GM12878 (cell line): ENCODE measurements around the gene CARM1. TPM values are rescaled to one million over a fixed set of nuclear protein-coding genes. Genes with fewer than 3 reads are reported as not detected.
A peak's percentile ranks its signal among the peaks of the same experiment; 100 is the strongest.

Experiments
- ATAC-seq: fragments of 200-7000 bp; cut with Tn5 transposase; 3 replicates; pipeline ENCODE4 v1.9.1; 2020; ENCODE audit warnings: mild to moderate bottlenecking, moderate library complexity
- BruUV-seq: library from RNA; stranded (reverse); fragments of 400-500 nt; replicated peaks from 2 replicates; lab custom pipeline; 2021; lab: Mats Ljungman, UMichigan
- CTCF ChIA-PET: fragments of 300-600 bp; sonication (Branson Sonifier 250); formaldehyde crosslinking; extraction: SDS; loops from one replicate; lab custom pipeline; 2021; ENCODE audit warnings: inconsistent platforms; lab: Yijun Ruan, JAX
- POLR2A ChIA-PET: fragments of 350-600 bp; formaldehyde crosslinking; extraction: SDS; loops from one replicate; lab custom pipeline; 2021; ENCODE audit warnings: inconsistent platforms; lab: Charles Lee
- RAD21 ChIA-PET: fragments of 300-600 bp; sonication (Branson Sonifier 250); formaldehyde crosslinking; loops from one replicate; lab custom pipeline; 2023; ENCODE audit warnings: antibody characterized with exemption; ENCODE audit not compliant: unreplicated experiment; lab: Charles Lee
- SMC1A ChIA-PET: fragments of 300-600 bp; sonication (Branson Sonifier 250); formaldehyde crosslinking; loops from one replicate; lab custom pipeline; 2023; ENCODE audit not compliant: unreplicated experiment, uncharacterized antibody; lab: Charles Lee
- DNase-seq: peaks from one replicate; pipeline ENCODE4 v3.0.0-alpha.2; 2011; ENCODE audit warnings: low read depth, low spot score
- FAIRE-seq: peaks from 3 replicates; lab custom pipeline; 2011; peaks lifted over from hg19 to GRCh38; lab: Jason Lieb, UNC
- H2AFZ ChIP-seq: 2 replicates; pipeline ENCODE4 v1.6.0; 2011; ENCODE audit warnings: low read depth, low read length, control low read depth; ENCODE audit not compliant: control insufficient read depth
- H3K27ac ChIP-seq: 2 replicates; pipeline ENCODE4 v1.5.1; 2011; ENCODE audit warnings: control low read depth; ENCODE audit not compliant: control insufficient read depth, insufficient read depth
- H3K27me3 ChIP-seq, 2 experiments: replicated peaks in 1 of 2; 2 replicates each; pipeline versions ENCODE4 v1.6.0 to v1.6.1; 2011; ENCODE audit warnings: low read length in 1 of 2; ENCODE audit not compliant: control insufficient read depth in 2 of 2, insufficient read depth in 2 of 2
- H3K36me3 ChIP-seq, 2 experiments: 2 replicates each; pipeline ENCODE4 v1.5.1; 2011; ENCODE audit warnings: low read length in 1 of 2; ENCODE audit not compliant: control insufficient read depth in 2 of 2, insufficient read depth in 2 of 2
- H3K4me1 ChIP-seq: 2 replicates; pipeline ENCODE4 v1.6.1; 2011; ENCODE audit warnings: mild to moderate bottlenecking, low read length, moderate library complexity, mixed read lengths; ENCODE audit not compliant: control insufficient read depth, insufficient read depth
- H3K4me2 ChIP-seq: 2 replicates; pipeline ENCODE4 v1.6.0; 2011; ENCODE audit warnings: control low read depth; ENCODE audit not compliant: control insufficient read depth, insufficient read depth
- H3K4me3 ChIP-seq: fragments of 200-600 bp; sonication (generic); 2 replicates; pipeline ENCODE4 v1.5.1; 2016
- H3K79me2 ChIP-seq: 2 replicates; pipeline ENCODE4 v1.6.0; 2011; ENCODE audit warnings: low read length; ENCODE audit not compliant: control insufficient read depth, insufficient read depth
- H3K9ac ChIP-seq: 2 replicates; pipeline ENCODE4 v1.8.0; 2011; ENCODE audit warnings: low read length, control low read depth, mixed read lengths; ENCODE audit not compliant: control insufficient read depth, insufficient read depth
- H3K9me3 ChIP-seq: replicated peaks from 3 replicates; pipeline ENCODE4 v1.5.1; 2011; ENCODE audit warnings: mild to moderate bottlenecking, low read length; ENCODE audit not compliant: control insufficient read depth, insufficient read depth
- H4K20me1 ChIP-seq: 2 replicates; pipeline ENCODE4 v1.6.0; 2011; ENCODE audit not compliant: control insufficient read depth, insufficient read depth
- CTCF ChIP-seq, 3 experiments: IDR thresholded peaks in 2 of 3; conservative IDR thresholded peaks in 1 of 3; 2 replicates each; pipeline ENCODE4 v1.5.1; 2011; ENCODE audit warnings: low read depth in 3 of 3, low read length in 3 of 3, mild to moderate bottlenecking in 3 of 3, control low read depth in 2 of 3, moderate library complexity in 2 of 3, inconsistent platforms in 1 of 3, mixed read lengths in 1 of 3; ENCODE audit not compliant: control insufficient read depth in 2 of 3, insufficient read depth in 1 of 3; ENCODE audit errors: extremely low read depth in 1 of 3
- SMAD5 ChIP-seq: IDR thresholded peaks from 2 replicates; pipeline ENCODE4 v1.6.1; 2016; ENCODE audit warnings: antibody characterized with exemption, low read depth
- ZBED1 ChIP-seq: IDR thresholded peaks from 2 replicates; pipeline ENCODE4 v1.6.1; 2016; ENCODE audit warnings: borderline replicate concordance
- WGBS: methylation state at CpG from one replicate; pipeline ENCODE4 v1.1.6; 2016; ENCODE audit warnings: low lambda C conversion rate; ENCODE audit not compliant: insufficient replicate concordance, insufficient coverage; ENCODE audit errors: missing lambda C conversion rate; 5-methylcytosine and 5-hydroxymethylcytosine counted together
- in situ Hi-C: fragments of 300-500 bp; cut with MboI; formaldehyde crosslinking; loops from 9 replicates; pipeline ENCODE4 v1.14.3; 2018; ENCODE audit warnings: mixed read lengths
- intact Hi-C: fragments of 100-400 bp; cut with micrococcal nuclease; formaldehyde crosslinking; loops from one replicate; pipeline ENCODE4 v1.14.2; 2022; ENCODE audit not compliant: unreplicated experiment
- polyA plus RNA-seq, 11 experiments: library from polyadenylated mRNA; depleted of rRNA in 4 of 11; unstranded in 6 of 11; stranded (reverse) in 5 of 11; fragments of >200 nt; fragmentation: Nextera tagmentation in 4 of 11; fragmentation: Illumina TruSeq in 1 of 11; extraction: Ambion mirVana in 4 of 11; extraction: Trizol in 1 of 11; gene quantifications; 1 replicate in 1 of 11; 2 replicates in 10 of 11; pipeline versions ENCODE4 v1.2.1 to v1.2.3, GENCODE V29; 2011 to 2016; ENCODE audit warnings: inconsistent platforms in 2 of 11, missing spikeins in 2 of 11, low read depth in 1 of 11
- total RNA-seq, 4 experiments: library from RNA; depleted of rRNA in 3 of 4; stranded (reverse); fragments of >200 nt in 3 of 4; fragmentation: Illumina TruSeq in 1 of 4; extraction: Trizol in 1 of 4; gene quantifications; 2 replicates each; pipeline versions ENCODE4 v1.2.1 to v1.2.3, GENCODE V29; 2013 to 2021

Gene CARM1
- total and polyA plus RNA-seq, 10 of the 15 experiments (the other 5 are each of a cell fraction or from before 2014, with no cell fraction given), result 0.45 to 116 (median 39.7) TPM

DNA sequence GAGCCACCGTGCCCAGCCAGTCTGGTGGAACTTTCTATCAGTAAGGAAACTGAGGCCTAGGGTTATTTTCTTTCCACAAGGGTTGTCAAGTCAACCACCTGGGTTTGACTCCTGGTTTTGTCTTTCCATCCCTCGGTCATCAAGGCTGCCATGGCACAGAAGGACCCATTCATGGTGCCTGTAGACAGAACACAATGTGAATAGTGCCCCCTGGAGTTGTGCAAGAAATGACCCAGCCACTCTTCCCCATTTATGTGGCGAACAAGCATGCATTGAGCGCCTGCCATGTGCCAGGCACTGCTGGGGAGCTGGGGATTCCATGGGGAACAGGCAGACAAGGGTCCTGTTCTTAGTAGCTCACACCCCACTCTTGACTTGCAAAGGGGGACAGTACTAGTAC lies 93.5 kb downstream of the CARM1 start (continued):
- TF ChIP-seq CTCF (IDR thresholded peaks at IDR 0.05 in 2 of 3, conservative IDR thresholded peaks at IDR 0.05 in 1 of 3; ENCODE audit: control insufficient read depth in 2 of 3, extremely low read depth in 1 of 3, insufficient read depth in 1 of 3, low read depth in 3 of 3, low read length in 3 of 3) (0 out of 6 replicates have a peak, but pooled peaks of 2 of the 3 experiments have one; percentile 16 to 17), SMAD5 (no peak)

DNA sequence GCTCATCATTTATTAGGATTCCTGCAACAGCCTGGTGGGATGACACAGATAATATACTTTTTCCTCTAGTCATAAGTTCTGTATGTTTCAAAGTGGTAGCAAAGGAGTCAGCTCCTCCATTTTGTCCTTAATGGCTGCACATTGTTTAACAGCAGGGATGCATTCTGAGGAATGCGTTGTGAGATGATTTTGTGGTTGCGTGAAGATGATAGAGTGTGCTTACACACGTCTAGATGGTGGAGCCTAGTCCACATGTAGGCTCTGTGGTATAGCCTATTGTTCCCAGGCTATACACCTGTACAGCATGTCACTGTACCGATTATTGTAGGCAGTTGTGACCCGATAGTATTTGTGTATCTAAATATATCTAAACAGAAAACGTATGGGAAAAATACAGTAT lies 94.0 kb downstream of the CARM1 start:
- intact Hi-C loops, result no loop called here
- RAD21 ChIA-PET, result interaction anchor here (0.8 to 1.4 kb wide), 3 partner anchors 11 to 20 kb away, joined by 4 to 6 read pairs (median 5); no protein-coding TSS in a partner anchor
- no peak for ATAC-seq
- SMC1A ChIA-PET, result interaction anchor here (0.7 to 3.1 kb wide), 8 partner anchors 9 to 29 kb away, joined by 3 to 10 read pairs (median 4); no protein-coding TSS in a partner anchor
- H3K4me3 ChIP-seq, result no peak overlapping the region; the same call in 1 of the 2 replicates
- TF ChIP-seq ZBED1, result no peak
- TF ChIP-seq, all 136 proteins: peak for 0
- Histone ChIP-seq H2AFZ (no peak overlapping the region), H3K4me2 (peak overlapping the region; percentile 85; the same call in 1 of the 2 replicates), H3K27me3 (no peaks in the 10 kb centered on the region), H3K4me1 (peaks cover 41% of the 10 kb centered on the region), H3K27ac (no peak overlapping the region), H3K9ac (no peak overlapping the region), H3K79me2 (peaks cover 90% of the 10 kb centered on the region), H3K9me3 (no peaks in the 10 kb centered on the region), H4K20me1 (peaks cover 4% of the 10 kb centered on the region; the same call in 1 of the 2 replicates), H3K36me3 (no peaks in the 10 kb centered on the region)
- CTCF ChIA-PET, result interaction anchor here (0.7 to 0.9 kb wide), 2 partner anchors 11 to 26 kb away, joined by 3 to 4 read pairs; no protein-coding TSS in a partner anchor
- no TSS peak for BruUV-seq
- in situ Hi-C loops, result no loop called here
- DNase-seq (no peak), FAIRE-seq (no peak)
- 66% methylated on average over 6 of the region's 6 CpGs for WGBS
- POLR2A ChIA-PET, result interaction anchor here (1.0 to 1.4 kb wide), 3 partner anchors 14 to 123 kb away, joined by 3 to 4 read pairs (median 3); partner anchors contain the start of gene LDLR
